ENCODE results near the gene SELENOS. TPM values are rescaled to one million over a fixed set of nuclear protein-coding genes. Genes with fewer than 3 reads are reported as not detected.

The SELENOS gene
- total and polyA plus RNA-seq, 9 of the 15 experiments (the other 6 are each of a cell fraction or from before 2014, with no cell fraction given) = 24.9 to 57.4 (median 47.9) TPM

GRCh38 chr15:101251830-101252820, 25.2 kb downstream of the SELENOS start, which contains the start of gene CHSY1 (continued):
- TF ChIP-seq REST (IDR thresholded peaks at IDR 0.05; ENCODE audit: borderline replicate concordance) (peak; percentile 38), REST (CRISPR knock-in tag; IDR thresholded peaks at IDR 0.05; ENCODE audit: low read depth) (no peak), NFIC (IDR thresholded peaks at IDR 0.05) (peak; percentile 59), NEUROD1 (IDR thresholded peaks at IDR 0.05; ENCODE audit: borderline replicate concordance, low read depth, low read length, partially characterized antibody) (peak; percentile 52), MCM2 (IDR thresholded peaks at IDR 0.05; ENCODE audit: low read depth) (no peak), ZNF766 (CRISPR knock-in tag; conservative IDR thresholded peaks at IDR 0.05) (peak; percentile 75), ARID2 (IDR thresholded peaks at IDR 0.05) (no peak), TAF1 (IDR thresholded peaks at IDR 0.05; ENCODE audit: control insufficient read depth, extremely low read depth, insufficient read depth, low read length, severe bottlenecking) (peak; percentile 67), MAZ (CRISPR knock-in tag; conservative IDR thresholded peaks at IDR 0.05 in 1 of 2, IDR thresholded peaks at IDR 0.05 in 1 of 2) (peak; percentile 75 to 85; a peak in 3 of 4 replicates), CXXC5 (CRISPR knock-in tag; IDR thresholded peaks at IDR 0.05) (peak; percentile 89), RBFOX2 (IDR thresholded peaks at IDR 0.05; ENCODE audit: low read depth, low read length) (peak; percentile 90), CREM (IDR thresholded peaks at IDR 0.05; ENCODE audit: low read depth) (peak; percentile 87), ZNF23 (CRISPR knock-in tag; IDR thresholded peaks at IDR 0.05) (no peak), CREBBP (IDR thresholded peaks at IDR 0.05; ENCODE audit: low read depth, low read length) (no peak)
- TF ChIP-seq, protein P1, sequence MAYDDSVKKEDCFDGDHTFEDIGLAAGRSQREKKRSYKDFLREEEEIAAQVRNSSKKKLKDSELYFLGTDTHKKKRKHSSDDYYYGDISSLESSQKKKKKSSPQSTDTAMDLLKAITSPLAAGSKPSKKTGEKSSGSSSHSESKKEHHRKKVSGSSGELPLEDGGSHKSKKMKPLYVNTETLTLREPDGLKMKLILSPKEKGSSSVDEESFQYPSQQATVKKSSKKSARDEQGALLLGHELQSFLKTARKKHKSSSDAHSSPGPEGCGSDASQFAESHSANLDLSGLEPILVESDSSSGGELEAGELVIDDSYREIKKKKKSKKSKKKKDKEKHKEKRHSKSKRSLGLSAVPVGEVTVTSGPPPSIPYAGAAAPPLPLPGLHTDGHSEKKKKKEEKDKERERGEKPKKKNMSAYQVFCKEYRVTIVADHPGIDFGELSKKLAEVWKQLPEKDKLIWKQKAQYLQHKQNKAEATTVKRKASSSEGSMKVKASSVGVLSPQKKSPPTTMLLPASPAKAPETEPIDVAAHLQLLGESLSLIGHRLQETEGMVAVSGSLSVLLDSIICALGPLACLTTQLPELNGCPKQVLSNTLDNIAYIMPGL (CRISPR knock-in tag; IDR thresholded peaks at IDR 0.05) = no peak

Data from K562 (cell line).